Measurements from ENCODE around the gene TOR4A. TPM values are rescaled to one million over a fixed set of nuclear protein-coding genes. Genes with fewer than 3 reads are reported as not detected.

Gene TOR4A
- total RNA-seq, 1 donor from 2014 or later: 38.3 TPM

- Histone ChIP-seq H3K4me3 (no peak overlapping the region), H3K27ac (no peak overlapping the region), H3K27me3 (no peaks in the 10 kb centered on the region), H3K4me1 (peaks cover 1 to 2% of the 10 kb centered on the region in 2 donors), H3K9me3 (no peaks in the 10 kb centered on the region), H3K36me3 (peaks cover 29 to 58% of the 10 kb centered on the region in 2 donors)
- intact Hi-C loops (cut with DNase I): no loop called here
- TF ChIP-seq CTCF (IDR thresholded peaks at IDR 0.05): no peak
- no peak for DNase-seq (ENCODE audit: low spot score in 2 of 2)
Measured at GRCh38 chr9:137263506-137263905, 14.0 kb upstream of the TOR4A start.

GRCh38 chr9:137264067-137264466 is 13.5 kb upstream of the TOR4A start:
- Histone ChIP-seq H3K4me1 (peaks cover 7 to 8% of the 10 kb centered on the region in 2 donors), H3K4me3 (no peak overlapping the region), H3K27me3 (no peaks in the 10 kb centered on the region), H3K36me3 (peaks cover 29 to 53% of the 10 kb centered on the region in 2 donors), H3K27ac (no peak overlapping the region), H3K9me3 (no peaks in the 10 kb centered on the region)
- no peak for DNase-seq (ENCODE audit: low spot score in 2 of 2)
- TF ChIP-seq CTCF (IDR thresholded peaks at IDR 0.05): no peak
- intact Hi-C loops (cut with DNase I): no loop called here

GRCh38 chr9:137265496-137266161 is 11.9 kb upstream of the TOR4A start:
- intact Hi-C loops (cut with DNase I): no loop called here
- no peaks in the 10 kb centered on the region for H3K9me3 ChIP-seq
- H3K36me3 ChIP-seq: peaks cover 27 to 50% of the 10 kb centered on the region in 2 donors
- no peak overlapping the region for H3K27ac ChIP-seq
- H3K4me3 ChIP-seq: no peak overlapping the region
- no peak for DNase-seq (ENCODE audit: low spot score in 2 of 2)
- no peak for TF ChIP-seq CTCF (IDR thresholded peaks at IDR 0.05)
- H3K27me3 ChIP-seq: no peaks in the 10 kb centered on the region
- H3K4me1 ChIP-seq: peaks cover 10 to 15% of the 10 kb centered on the region in 2 donors

GRCh38 chr9:137266162-137266527 is 11.4 kb upstream of the TOR4A start:
- H3K36me3 ChIP-seq: peaks cover 27 to 55% of the 10 kb centered on the region in 2 donors
- DNase-seq (ENCODE audit: low spot score in 2 of 2): no peak
- intact Hi-C loops (cut with DNase I): no loop called here
- H3K4me1 ChIP-seq: peaks cover 10 to 16% of the 10 kb centered on the region in 2 donors
- no peak for TF ChIP-seq CTCF (IDR thresholded peaks at IDR 0.05)
- no peaks in the 10 kb centered on the region for H3K9me3 ChIP-seq
- H3K27ac ChIP-seq: no peak overlapping the region
- no peaks in the 10 kb centered on the region for H3K27me3 ChIP-seq
- H3K4me3 ChIP-seq: no peak overlapping the region

GRCh38 chr9:137266585-137267453 is 10.7 kb upstream of the TOR4A start:
- Histone ChIP-seq H3K4me3 (no peak overlapping the region), H3K9me3 (no peaks in the 10 kb centered on the region), H3K27ac (peak overlapping the region in 1 of 2 donors; percentile 18), H3K27me3 (no peaks in the 10 kb centered on the region), H3K36me3 (peaks cover 27 to 57% of the 10 kb centered on the region in 2 donors), H3K4me1 (peaks cover 10 to 20% of the 10 kb centered on the region in 2 donors)
- TF ChIP-seq CTCF (IDR thresholded peaks at IDR 0.05): no peak
- DNase-seq (ENCODE audit: low spot score in 2 of 2): no peak
- intact Hi-C loops (cut with DNase I): no loop called here

All from ascending aorta (tissue), 2 donors.